ENCODE results near the gene LDLR. TPM values are rescaled to one million over a fixed set of nuclear protein-coding genes. Genes with fewer than 3 reads are reported as not detected.
A peak's percentile ranks its signal among the peaks of the same experiment; 100 is the strongest.
"Not testable (repeated sequence)": the region's sequence is repeated elsewhere in the genome, so short reads cannot be mapped to it uniquely, and the experiment has no call there.

Gene LDLR
- total and polyA plus RNA-seq, 2 donors (not counting 1 experiment from before 2014, with no cell fraction given), result 1.8 to 4.8 TPM

- peaks cover 0 to 20% (median 7%) of the 10 kb centered on the region in 4 experiments for H3K27me3 ChIP-seq (replicated peaks in 1 of 4; ENCODE audit: control extremely low read depth in 1 of 4, control insufficient read depth in 3 of 4, insufficient read depth in 4 of 4, low read length in 3 of 4)
- no peak overlapping the region for H3K9ac ChIP-seq (ENCODE audit: low read length)
- intact Hi-C loops (cut with micrococcal nuclease), result no loop called here
- peak overlapping the region; percentile 75 for H3K4me3 Mint-ChIP-seq
- no peak for TF ChIP-seq CTCF (IDR thresholded peaks at IDR 0.05)
- no peak for TF ChIP-seq EZH2 (IDR thresholded peaks at IDR 0.05; ENCODE audit: borderline replicate concordance, insufficient read depth, low read depth, low read length, poor library complexity, severe bottlenecking)
- H3K27ac Mint-ChIP-seq, result peak overlapping the region; percentile 29
- peaks cover 23% of the 10 kb centered on the region for H3K27me3 Mint-ChIP-seq
- peak overlapping the region in 2 of 5 experiments; percentile 0 to 15 for H3K4me3 ChIP-seq (ENCODE audit: control extremely low read depth in 1 of 5, extremely low read depth in 1 of 5, insufficient read depth in 1 of 5, low read depth in 2 of 5, low read length in 4 of 5)
- ChIA-PET POLR2A (no interaction called here), CTCF (interaction anchor here (1.3 kb wide), 1 partner anchor 54 kb away, joined by 3 read pairs; no protein-coding TSS in a partner anchor)
- DNase-seq, result peak; percentile 75
- H3K4me1 Mint-ChIP-seq, result peaks cover 17% of the 10 kb centered on the region
- peak; percentile 95 for ATAC-seq (ENCODE audit: low read depth)
- WGBS (ENCODE audit: insufficient coverage), result 53% methylated on average over 8 of the region's 11 CpGs
- no peak overlapping the region for H2AFZ ChIP-seq (ENCODE audit: insufficient read depth, low read depth, low read length, poor library complexity, severe bottlenecking)
- H3K4me1 ChIP-seq (ENCODE audit: control insufficient read depth in 2 of 2, insufficient read depth in 2 of 2, low read length in 2 of 2), result peaks cover 12 to 15% of the 10 kb centered on the region in 2 donors
- peaks cover 0 to 3% (median 0%) of the 10 kb centered on the region in 3 donors for H3K9me3 ChIP-seq (ENCODE audit: control extremely low read depth in 1 of 3, control insufficient read depth in 2 of 3, insufficient read depth in 1 of 3, low read length in 2 of 3)
- H3K9me3 Mint-ChIP-seq (ENCODE audit: insufficient read depth), result no peaks in the 10 kb centered on the region
- H3K4me2 ChIP-seq (replicated peaks; ENCODE audit: low read depth, low read length, poor library complexity, severe bottlenecking), result peak overlapping the region; percentile 56
- no peaks in the 10 kb centered on the region for H4K20me1 ChIP-seq (ENCODE audit: control insufficient read depth, insufficient read depth, low read length, poor library complexity, severe bottlenecking)
- no peak overlapping the region for H3K27ac ChIP-seq (ENCODE audit: low read length in 2 of 2)
- no peaks in the 10 kb centered on the region for H3K79me2 ChIP-seq (ENCODE audit: control insufficient read depth, insufficient read depth, low read length)
- no peaks in the 10 kb centered on the region for H3K36me3 ChIP-seq (replicated peaks in 1 of 2; ENCODE audit: control extremely low read depth in 1 of 2, control insufficient read depth in 1 of 2, extremely low read depth in 1 of 2, insufficient read depth in 2 of 2, low read length in 1 of 2)
Observed at GRCh38 chr19:11179716-11180297, 90.5 kb downstream of the LDLR start.

GRCh38 chr19:11180346-11180745, 91.1 kb downstream of the LDLR start:
- Histone ChIP-seq H3K4me3 (ENCODE audit: control extremely low read depth in 1 of 5, extremely low read depth in 1 of 5, insufficient read depth in 1 of 5, low read depth in 2 of 5, low read length in 4 of 5) (peak overlapping the region in 1 of 5 experiments; percentile 0), H3K27me3 (replicated peaks in 1 of 4; ENCODE audit: control extremely low read depth in 1 of 4, control insufficient read depth in 3 of 4, insufficient read depth in 4 of 4, low read length in 3 of 4) (peaks cover 0 to 20% (median 7%) of the 10 kb centered on the region in 4 experiments), H3K4me1 (ENCODE audit: control insufficient read depth in 2 of 2, insufficient read depth in 2 of 2, low read length in 2 of 2) (peaks cover 12 to 15% of the 10 kb centered on the region in 2 donors), H3K4me2 (replicated peaks; ENCODE audit: low read depth, low read length, poor library complexity, severe bottlenecking) (peak overlapping the region; percentile 56), H2AFZ (ENCODE audit: insufficient read depth, low read depth, low read length, poor library complexity, severe bottlenecking) (no peak overlapping the region), H3K9ac (ENCODE audit: low read length) (no peak overlapping the region), H3K36me3 (replicated peaks in 1 of 2; ENCODE audit: control extremely low read depth in 1 of 2, control insufficient read depth in 1 of 2, extremely low read depth in 1 of 2, insufficient read depth in 2 of 2, low read length in 1 of 2) (no peaks in the 10 kb centered on the region), H3K27ac (ENCODE audit: low read length in 2 of 2) (no peak overlapping the region), H4K20me1 (ENCODE audit: control insufficient read depth, insufficient read depth, low read length, poor library complexity, severe bottlenecking) (no peaks in the 10 kb centered on the region), H3K9me3 (ENCODE audit: control extremely low read depth in 1 of 3, control insufficient read depth in 2 of 3, insufficient read depth in 1 of 3, low read length in 2 of 3) (peaks cover 0 to 3% (median 0%) of the 10 kb centered on the region in 3 donors), H3K79me2 (ENCODE audit: control insufficient read depth, insufficient read depth, low read length) (no peaks in the 10 kb centered on the region)
- ChIA-PET CTCF (no interaction called here), POLR2A (no interaction called here)
- Mint-ChIP-seq H3K27ac (peak overlapping the region; percentile 29), H3K27me3 (peaks cover 23% of the 10 kb centered on the region), H3K4me1 (peaks cover 17% of the 10 kb centered on the region), H3K4me3 (peak overlapping the region; percentile 75), H3K9me3 (ENCODE audit: insufficient read depth) (no peaks in the 10 kb centered on the region)
- DNase-seq (no peak), ATAC-seq (ENCODE audit: low read depth) (no peak)
- TF ChIP-seq EZH2 (IDR thresholded peaks at IDR 0.05; ENCODE audit: borderline replicate concordance, insufficient read depth, low read depth, low read length, poor library complexity, severe bottlenecking) (no peak), CTCF (IDR thresholded peaks at IDR 0.05) (no peak)
- 75% methylated on average over 8 of the region's 8 CpGs for WGBS (ENCODE audit: insufficient coverage)
- intact Hi-C loops (cut with micrococcal nuclease), result no loop called here

GRCh38 chr19:11180975-11181374, 91.7 kb downstream of the LDLR start:
- H3K36me3 ChIP-seq (replicated peaks in 1 of 2; ENCODE audit: control extremely low read depth in 1 of 2, control insufficient read depth in 1 of 2, extremely low read depth in 1 of 2, insufficient read depth in 2 of 2, low read length in 1 of 2); H3K79me2 ChIP-seq (ENCODE audit: control insufficient read depth, insufficient read depth, low read length); H2AFZ ChIP-seq (ENCODE audit: insufficient read depth, low read depth, low read length, poor library complexity, severe bottlenecking); H3K9ac ChIP-seq (ENCODE audit: low read length); H4K20me1 ChIP-seq (ENCODE audit: control insufficient read depth, insufficient read depth, low read length, poor library complexity, severe bottlenecking); intact Hi-C loops (cut with micrococcal nuclease); DNase-seq; H3K4me3 ChIP-seq (ENCODE audit: control extremely low read depth in 1 of 5, extremely low read depth in 1 of 5, insufficient read depth in 1 of 5, low read depth in 2 of 5, low read length in 4 of 5); H3K9me3 Mint-ChIP-seq (ENCODE audit: insufficient read depth); H3K27ac ChIP-seq (ENCODE audit: low read length in 2 of 2); ATAC-seq (ENCODE audit: low read depth); H3K4me3 Mint-ChIP-seq; H3K4me2 ChIP-seq (replicated peaks; ENCODE audit: low read depth, low read length, poor library complexity, severe bottlenecking); H3K27ac Mint-ChIP-seq; POLR2A ChIA-PET; H3K9me3 ChIP-seq (ENCODE audit: control extremely low read depth in 1 of 3, control insufficient read depth in 2 of 3, insufficient read depth in 1 of 3, low read length in 2 of 3); CTCF ChIA-PET: not testable (repeated sequence)
- Mint-ChIP-seq H3K4me1 (peaks cover 17% of the 10 kb centered on the region), H3K27me3 (peaks cover 23% of the 10 kb centered on the region)
- peaks cover 0 to 20% (median 7%) of the 10 kb centered on the region in 4 experiments for H3K27me3 ChIP-seq (replicated peaks in 1 of 4; ENCODE audit: control extremely low read depth in 1 of 4, control insufficient read depth in 3 of 4, insufficient read depth in 4 of 4, low read length in 3 of 4)
- peaks cover 12 to 15% of the 10 kb centered on the region in 2 donors for H3K4me1 ChIP-seq (ENCODE audit: control insufficient read depth in 2 of 2, insufficient read depth in 2 of 2, low read length in 2 of 2)
- WGBS (ENCODE audit: insufficient coverage), result 100% methylated on average over 3 of the region's 8 CpGs
